HEK293T (cell line): ENCODE results near the gene FRMD4B.

ENCODE experiments used
- ARNT ChIP-seq: fragments of 450-650 bp; IDR thresholded peaks from 2 replicates; pipeline ENCODE4 v1.6.1; 2017; ENCODE audit warnings: mild to moderate bottlenecking
- BHLHE40 ChIP-seq: fragments of 450-650 bp; IDR thresholded peaks from 2 replicates; pipeline ENCODE4 v1.6.1; 2016; ENCODE audit warnings: mild to moderate bottlenecking, moderate library complexity, borderline replicate concordance
- CTBP1 ChIP-seq: fragments of 450-650 bp; IDR thresholded peaks from 2 replicates; pipeline ENCODE4 v1.6.1; 2016; ENCODE audit warnings: borderline replicate concordance
- ELF4 ChIP-seq: fragments of 450-650 bp; IDR thresholded peaks from 2 replicates; pipeline ENCODE4 v1.6.1; 2017; ENCODE audit warnings: antibody characterized with exemption
- FOXA1 ChIP-seq: fragments of 450-650 bp; IDR thresholded peaks from 2 replicates; pipeline ENCODE4 v1.6.1; 2016; ENCODE audit warnings: mild to moderate bottlenecking
- FOXM1 ChIP-seq: fragments of 450-650 bp; IDR thresholded peaks from 2 replicates; pipeline ENCODE4 v1.6.1; 2017; ENCODE audit warnings: mild to moderate bottlenecking, borderline replicate concordance
- HDGF ChIP-seq: fragments of 450-650 bp; IDR thresholded peaks from 2 replicates; pipeline ENCODE4 v1.6.1; 2017; ENCODE audit warnings: antibody characterized with exemption, borderline replicate concordance
- L3MBTL2 ChIP-seq: fragments of 450-650 bp; conservative IDR thresholded peaks from 2 replicates; pipeline ENCODE4 v1.6.1; 2016; ENCODE audit warnings: mild to moderate bottlenecking
- NFRKB ChIP-seq: fragments of 450-650 bp; IDR thresholded peaks from 2 replicates; pipeline ENCODE4 v1.6.1; 2016; ENCODE audit warnings: mild to moderate bottlenecking, moderate library complexity
- SP1 ChIP-seq: fragments of 450-650 bp; IDR thresholded peaks from 2 replicates; pipeline ENCODE4 v1.6.1; 2017
- SUZ12 ChIP-seq: fragments of 450-650 bp; IDR thresholded peaks from 2 replicates; pipeline ENCODE4 v1.6.1; 2016; ENCODE audit warnings: mild to moderate bottlenecking
- ZNF384 ChIP-seq: fragments of 450-650 bp; IDR thresholded peaks from 2 replicates; pipeline ENCODE4 v1.6.1; 2016

- TF ChIP-seq HDGF (no peak), ARNT (no peak), NFRKB (no peak), L3MBTL2 (no peak), ELF4 (no peak), CTBP1 (no peak), SP1 (no peak), FOXM1 (no peak), BHLHE40 (no peak), FOXA1 (no peak), ZNF384 (no peak), SUZ12 (no peak)
Measured at GRCh38 chr3:69426967-69427304, 41.0 kb upstream of the FRMD4B start.
